ENCODE data around the gene MT1HL1. TPM values are rescaled to one million over a fixed set of nuclear protein-coding genes. Genes with fewer than 3 reads are reported as not detected.

Gene MT1HL1
- polyA plus RNA-seq, 1 donor (not counting 4 experiments of a cell fraction or from before 2014, with no cell fraction given): not detected

GRCh38 chr1:237050185-237050584 is 45.9 kb upstream of the MT1HL1 start:
- H3K9ac ChIP-seq (ENCODE audit: control insufficient read depth, extremely low read depth, insufficient read depth, low read length): no peak overlapping the region
- H3K9me1 ChIP-seq (ENCODE audit: control insufficient read depth, extremely low read depth, insufficient read depth, low read length): no peaks in the 10 kb centered on the region
- FAIRE-seq (no peak), DNase-seq (ENCODE audit: low read depth, low spot score) (no peak)
- H3K36me3 ChIP-seq (ENCODE audit: control insufficient read depth in 2 of 2, extremely low read depth in 1 of 2, insufficient read depth in 2 of 2, low read length in 2 of 2): no peaks in the 10 kb centered on the region
- no peak overlapping the region for H2AFZ ChIP-seq (ENCODE audit: control insufficient read depth, low read length)
- H3K27ac ChIP-seq (ENCODE audit: control insufficient read depth, insufficient read depth, low read length): no peak overlapping the region
- no peaks in the 10 kb centered on the region for H3K79me2 ChIP-seq (ENCODE audit: control insufficient read depth, insufficient read depth, low read length)
- no peaks in the 10 kb centered on the region for H4K20me1 ChIP-seq (ENCODE audit: control insufficient read depth, extremely low read depth, insufficient read depth, low read length)
- TF ChIP-seq, protein P1, sequence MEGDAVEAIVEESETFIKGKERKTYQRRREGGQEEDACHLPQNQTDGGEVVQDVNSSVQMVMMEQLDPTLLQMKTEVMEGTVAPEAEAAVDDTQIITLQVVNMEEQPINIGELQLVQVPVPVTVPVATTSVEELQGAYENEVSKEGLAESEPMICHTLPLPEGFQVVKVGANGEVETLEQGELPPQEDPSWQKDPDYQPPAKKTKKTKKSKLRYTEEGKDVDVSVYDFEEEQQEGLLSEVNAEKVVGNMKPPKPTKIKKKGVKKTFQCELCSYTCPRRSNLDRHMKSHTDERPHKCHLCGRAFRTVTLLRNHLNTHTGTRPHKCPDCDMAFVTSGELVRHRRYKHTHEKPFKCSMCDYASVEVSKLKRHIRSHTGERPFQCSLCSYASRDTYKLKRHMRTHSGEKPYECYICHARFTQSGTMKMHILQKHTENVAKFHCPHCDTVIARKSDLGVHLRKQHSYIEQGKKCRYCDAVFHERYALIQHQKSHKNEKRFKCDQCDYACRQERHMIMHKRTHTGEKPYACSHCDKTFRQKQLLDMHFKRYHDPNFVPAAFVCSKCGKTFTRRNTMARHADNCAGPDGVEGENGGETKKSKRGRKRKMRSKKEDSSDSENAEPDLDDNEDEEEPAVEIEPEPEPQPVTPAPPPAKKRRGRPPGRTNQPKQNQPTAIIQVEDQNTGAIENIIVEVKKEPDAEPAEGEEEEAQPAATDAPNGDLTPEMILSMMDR (optimal IDR thresholded peaks at IDR 0.05 in 1 of 3, IDR thresholded peaks at IDR 0.05 in 1 of 3, conservative IDR thresholded peaks at IDR 0.05 in 1 of 3; ENCODE audit: extremely low read depth in 1 of 3, insufficient read depth in 2 of 3, low read length in 3 of 3): no peak
- no peak for TF ChIP-seq EZH2 (IDR thresholded peaks at IDR 0.05; ENCODE audit: low read length)
- H3K4me2 ChIP-seq (ENCODE audit: control insufficient read depth, extremely low read depth, insufficient read depth, low read depth, low read length): no peak overlapping the region
- H3K4me1 ChIP-seq (ENCODE audit: control insufficient read depth, extremely low read depth, insufficient read depth, low read length): no peaks in the 10 kb centered on the region
- no peaks in the 10 kb centered on the region for H3K9me3 ChIP-seq (ENCODE audit: control insufficient read depth, low read depth, low read length)
- H3K4me3 ChIP-seq (ENCODE audit: control insufficient read depth in 2 of 3, extremely low read depth in 1 of 3, insufficient read depth in 2 of 3, low read depth in 1 of 3, low read length in 3 of 3): no peak overlapping the region
- dilution Hi-C loops (cut with MboI; ENCODE audit: extremely low pct_ligation_motif_present, low sequenced_read_pairs): no loop called here
- no peaks in the 10 kb centered on the region for H3K27me3 ChIP-seq (ENCODE audit: control insufficient read depth, extremely low read depth, insufficient read depth, low read length)

DNA sequence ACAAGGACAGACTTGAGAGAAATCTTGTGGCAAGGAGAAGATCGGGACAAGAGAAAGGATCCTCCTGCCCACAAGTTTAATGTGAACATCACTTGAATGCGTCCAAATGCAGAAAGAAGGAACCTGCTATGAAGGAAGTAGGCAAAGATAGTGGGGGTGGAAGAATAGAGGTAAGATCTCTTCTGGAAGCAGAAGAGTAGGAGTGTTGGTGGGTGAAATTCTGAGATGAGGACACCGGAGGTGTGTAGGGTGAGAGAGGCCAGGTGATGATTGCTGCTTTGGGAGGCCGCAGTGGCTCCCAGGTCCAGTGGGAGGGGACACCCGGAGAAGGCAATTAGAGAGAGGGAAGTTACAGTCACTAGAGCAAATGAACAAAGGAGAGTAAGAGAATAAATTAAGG is 44.6 kb upstream of the MT1HL1 start:
- Histone ChIP-seq H3K27me3 (ENCODE audit: control insufficient read depth, extremely low read depth, insufficient read depth, low read length) (no peaks in the 10 kb centered on the region), H3K9me1 (ENCODE audit: control insufficient read depth, extremely low read depth, insufficient read depth, low read length) (no peaks in the 10 kb centered on the region), H4K20me1 (ENCODE audit: control insufficient read depth, extremely low read depth, insufficient read depth, low read length) (no peaks in the 10 kb centered on the region), H3K4me2 (ENCODE audit: control insufficient read depth, extremely low read depth, insufficient read depth, low read depth, low read length) (no peak overlapping the region), H3K36me3 (ENCODE audit: control insufficient read depth in 2 of 2, extremely low read depth in 1 of 2, insufficient read depth in 2 of 2, low read length in 2 of 2) (no peaks in the 10 kb centered on the region), H2AFZ (ENCODE audit: control insufficient read depth, low read length) (no peak overlapping the region), H3K9me3 (ENCODE audit: control insufficient read depth, low read depth, low read length) (no peaks in the 10 kb centered on the region), H3K79me2 (ENCODE audit: control insufficient read depth, insufficient read depth, low read length) (no peaks in the 10 kb centered on the region), H3K4me1 (ENCODE audit: control insufficient read depth, extremely low read depth, insufficient read depth, low read length) (no peaks in the 10 kb centered on the region), H3K27ac (ENCODE audit: control insufficient read depth, insufficient read depth, low read length) (no peak overlapping the region), H3K9ac (ENCODE audit: control insufficient read depth, extremely low read depth, insufficient read depth, low read length) (no peak overlapping the region), H3K4me3 (ENCODE audit: control insufficient read depth in 2 of 3, extremely low read depth in 1 of 3, insufficient read depth in 2 of 3, low read depth in 1 of 3, low read length in 3 of 3) (no peak overlapping the region)
- no peak for DNase-seq (ENCODE audit: low read depth, low spot score)
- FAIRE-seq: no peak
- dilution Hi-C loops (cut with MboI; ENCODE audit: extremely low pct_ligation_motif_present, low sequenced_read_pairs): no loop called here
- TF ChIP-seq, protein P1 (optimal IDR thresholded peaks at IDR 0.05 in 1 of 3, IDR thresholded peaks at IDR 0.05 in 1 of 3, conservative IDR thresholded peaks at IDR 0.05 in 1 of 3; ENCODE audit: extremely low read depth in 1 of 3, insufficient read depth in 2 of 3, low read length in 3 of 3): no peak
- TF ChIP-seq EZH2 (IDR thresholded peaks at IDR 0.05; ENCODE audit: low read length): no peak

Data from keratinocyte (primary cell).